NCI-H446 (cell line): ENCODE results near the gene LPP.
A peak's percentile ranks its signal among the peaks of the same experiment; 100 is the strongest.
"Not testable (repeated sequence)": the region's sequence is repeated elsewhere in the genome, so short reads cannot be mapped to it uniquely, and the experiment has no call there.

Source experiments
- DNase-seq, 2 experiments: peaks; one replicate each; lab custom pipeline; 2025; lab: John Stamatoyannopoulos, UW

The LPP gene

DNA sequence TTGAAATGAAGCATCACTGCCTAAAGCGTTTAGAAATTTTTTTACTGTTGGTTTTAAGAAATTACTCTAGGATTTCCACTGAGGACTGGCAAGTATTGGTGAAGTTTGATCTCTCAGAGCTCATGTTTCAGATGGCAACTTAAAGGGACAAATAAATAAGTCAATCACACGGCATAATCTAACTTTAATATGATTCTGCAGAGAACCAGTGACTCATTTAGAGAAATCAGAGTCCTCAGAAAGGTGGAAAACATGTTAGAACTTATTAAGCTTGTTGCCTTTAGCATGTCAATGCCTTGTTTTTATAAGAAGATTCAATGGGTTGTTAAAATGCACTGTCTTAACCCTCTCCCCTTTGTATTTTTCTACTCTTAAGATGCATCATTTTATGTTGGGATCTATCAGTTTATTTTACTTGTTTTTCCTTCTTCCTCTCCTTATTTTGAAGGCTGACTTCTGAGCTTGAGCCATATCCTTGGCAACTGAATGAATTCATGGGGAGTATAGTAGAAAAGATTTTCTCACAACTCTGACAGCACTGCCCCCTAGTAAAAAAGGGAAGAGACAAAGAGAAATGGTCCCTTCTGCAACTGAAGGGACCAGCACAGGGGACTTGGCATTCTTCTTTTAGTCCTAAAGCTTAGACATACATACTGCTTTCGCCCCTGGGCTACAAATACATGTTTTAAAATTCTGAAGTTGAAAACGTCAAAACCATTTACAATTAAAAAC is 431.2 kb downstream of the LPP start:
- DNase-seq, result no peak

DNA sequence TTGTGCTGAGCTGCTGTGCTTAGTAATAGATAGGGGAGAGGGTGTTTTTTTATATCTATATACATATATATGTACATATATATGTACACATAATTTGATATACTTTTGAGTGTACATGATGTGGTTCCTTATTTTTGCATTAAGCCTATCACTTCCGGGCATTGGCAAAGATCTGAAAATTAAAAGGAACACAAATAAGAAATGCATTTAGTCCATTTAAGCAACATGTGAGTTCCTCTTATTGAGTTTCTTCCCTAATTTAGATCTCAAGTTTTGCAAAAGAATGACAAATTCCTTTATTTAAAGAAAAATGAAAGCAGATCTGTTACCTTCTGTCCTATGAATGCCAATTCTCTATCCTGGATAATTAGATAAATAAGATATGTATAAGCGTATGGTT is 435.1 kb downstream of the LPP start:
- no peak for DNase-seq

DNA sequence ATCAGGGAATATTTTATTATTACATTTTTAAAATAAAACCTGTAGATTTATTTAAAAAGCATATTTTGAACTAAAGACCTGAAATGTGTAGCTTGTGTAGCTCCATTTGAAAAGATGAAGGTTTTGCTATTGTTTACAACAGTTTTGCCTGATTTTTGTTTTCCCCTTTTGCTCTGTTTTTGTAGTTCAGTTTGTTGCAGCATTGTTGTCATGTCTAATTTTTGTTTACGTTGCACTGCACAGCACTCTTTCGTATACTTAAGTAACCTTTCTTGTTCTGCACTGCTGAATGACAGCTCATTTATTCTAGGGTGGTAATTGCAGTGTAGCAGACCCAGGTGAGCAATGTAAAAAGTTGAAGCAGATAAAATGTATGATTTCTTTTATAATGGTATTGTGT is 435.8 kb downstream of the LPP start:
- DNase-seq, result no peak

DNA sequence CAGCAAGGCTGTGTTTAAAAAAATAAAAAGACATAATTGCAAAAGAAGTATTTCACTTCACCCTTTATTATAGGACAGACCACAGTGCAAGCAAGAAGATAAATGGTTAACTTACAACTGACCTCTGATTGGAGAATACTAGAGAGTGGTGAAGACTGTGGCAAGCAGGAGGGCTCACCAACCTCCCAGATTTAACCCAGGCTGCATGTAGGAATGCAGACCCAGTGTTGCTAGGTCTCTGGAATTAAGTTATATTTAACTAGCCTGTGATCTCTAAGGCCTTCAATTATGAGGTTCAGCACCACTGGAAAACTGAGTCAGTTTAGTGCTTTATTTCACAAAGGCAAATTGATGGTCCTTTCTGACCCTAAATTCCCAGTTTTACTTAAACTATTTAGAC is 436.6 kb downstream of the LPP start:
- no peak for DNase-seq

DNA sequence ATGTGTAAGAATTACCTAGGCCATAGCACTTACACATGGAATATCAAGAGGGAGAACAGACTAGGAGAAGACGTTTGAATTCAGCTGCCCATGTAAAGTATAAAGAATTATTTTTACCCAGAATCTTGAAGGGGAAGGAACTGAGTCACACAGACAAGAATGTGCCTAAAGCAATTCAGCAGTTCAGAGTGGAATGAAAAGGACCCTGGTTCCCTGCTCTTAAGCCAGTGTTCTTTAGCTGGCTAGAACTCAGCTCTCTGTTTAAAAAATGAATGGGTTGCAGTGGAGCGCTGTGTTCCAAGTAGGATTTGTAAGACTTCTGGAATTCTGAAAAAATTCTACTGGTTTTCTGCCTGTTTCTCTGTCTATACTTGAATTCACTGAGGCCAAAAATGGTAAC is 440.2 kb downstream of the LPP start:
- peak in 1 of 2 experiments; percentile 28 for DNase-seq

DNA sequence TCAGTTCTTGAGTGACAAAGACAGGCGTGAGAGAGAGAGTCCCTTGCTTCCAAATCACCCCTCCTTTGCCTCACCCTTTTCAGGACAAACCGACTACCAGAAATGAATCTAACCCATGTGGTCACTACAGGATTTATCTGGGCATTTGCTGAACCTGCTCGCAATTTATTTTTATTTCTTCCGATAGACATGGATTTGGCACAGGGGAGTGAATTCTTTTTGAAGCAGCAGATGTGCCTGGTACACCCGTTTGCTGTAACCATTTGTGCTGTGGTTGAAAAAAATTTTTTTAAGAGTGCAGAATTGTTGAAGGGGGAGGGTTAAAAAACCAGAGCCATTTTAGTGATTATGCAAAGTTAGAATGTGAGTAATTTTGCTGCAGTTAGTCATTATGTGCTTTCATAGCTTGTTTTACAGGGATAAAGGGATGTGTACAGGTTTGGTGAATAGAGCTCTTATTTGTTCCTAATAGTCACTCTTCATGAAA is 442.0 kb downstream of the LPP start:
- peak in 1 of 2 experiments; percentile 37 for DNase-seq

DNA sequence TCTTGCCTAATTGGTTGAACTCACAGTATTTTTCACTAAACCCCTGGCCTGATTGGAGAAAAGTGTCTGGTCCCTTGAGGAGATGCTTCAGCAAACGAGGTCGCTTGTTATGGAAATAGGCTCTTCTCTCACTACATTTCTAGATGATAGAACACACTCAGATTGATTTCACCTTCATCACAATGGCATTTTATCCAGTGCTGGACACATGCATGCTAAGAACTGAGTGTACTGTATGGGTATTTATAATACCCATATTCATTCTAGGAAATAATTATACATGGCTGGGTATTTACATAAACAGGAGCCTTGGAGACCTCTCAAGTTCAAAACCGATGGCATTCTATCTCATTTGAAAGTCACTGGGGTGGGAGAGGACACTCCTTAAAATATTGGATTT is 444.9 kb downstream of the LPP start:
- DNase-seq, result no peak

DNA sequence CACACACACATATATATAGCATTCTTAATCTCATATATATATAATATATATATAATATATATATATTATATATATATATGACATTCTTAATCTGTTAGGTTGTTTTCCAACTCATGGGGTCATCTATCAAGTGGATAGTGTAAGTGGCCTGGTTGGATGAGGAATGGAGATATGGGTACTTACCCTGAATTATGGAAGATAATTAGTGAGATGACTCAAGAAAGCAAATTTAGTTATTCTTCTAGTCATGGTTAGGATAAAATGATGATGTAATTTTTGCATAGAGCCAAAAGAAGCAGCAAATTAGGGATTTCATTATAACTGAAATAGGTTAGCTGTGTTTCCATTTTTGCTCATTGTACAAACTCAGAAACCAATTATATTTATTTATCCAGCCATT is 448.2 kb downstream of the LPP start:
- no peak for DNase-seq

DNA sequence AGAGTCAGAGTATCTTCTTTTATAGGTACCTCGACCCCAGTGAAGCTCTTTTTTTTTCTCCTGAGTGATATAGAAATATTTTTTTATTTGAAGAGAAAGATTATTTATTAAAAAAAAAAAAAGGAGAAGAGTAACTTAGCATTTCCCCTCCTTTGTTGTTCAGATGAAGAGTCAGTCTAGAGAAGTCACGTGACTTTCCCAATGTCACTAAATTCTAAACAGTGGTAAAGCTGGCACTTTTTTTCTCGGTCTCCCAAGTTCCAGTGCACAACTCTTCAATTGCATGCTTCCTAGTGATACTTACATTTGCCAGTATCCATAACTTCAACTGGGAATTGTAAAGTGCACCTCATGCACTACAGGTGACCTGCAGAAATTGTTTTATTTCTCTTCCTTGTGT is 448.7 kb downstream of the LPP start:
- no peak for DNase-seq

DNA sequence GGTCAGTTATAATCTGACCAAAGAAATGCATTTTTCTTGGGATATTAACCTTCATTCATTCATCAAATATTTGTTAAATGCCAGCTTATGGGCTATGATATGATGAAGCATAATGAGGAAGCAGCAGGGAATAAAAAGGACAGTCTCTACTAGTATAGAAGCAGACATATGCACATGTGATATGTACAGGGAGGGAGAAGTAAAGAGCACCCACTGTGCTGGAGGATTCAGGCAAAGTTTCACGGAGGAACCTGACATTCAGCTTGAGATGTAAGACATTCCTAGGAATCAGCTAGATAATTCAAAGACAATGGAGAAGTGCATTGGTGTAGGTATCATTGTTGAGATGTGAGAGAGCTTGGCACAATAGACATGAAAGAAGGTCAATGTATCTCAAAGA is 450.7 kb downstream of the LPP start:
- DNase-seq, result no peak

DNA sequence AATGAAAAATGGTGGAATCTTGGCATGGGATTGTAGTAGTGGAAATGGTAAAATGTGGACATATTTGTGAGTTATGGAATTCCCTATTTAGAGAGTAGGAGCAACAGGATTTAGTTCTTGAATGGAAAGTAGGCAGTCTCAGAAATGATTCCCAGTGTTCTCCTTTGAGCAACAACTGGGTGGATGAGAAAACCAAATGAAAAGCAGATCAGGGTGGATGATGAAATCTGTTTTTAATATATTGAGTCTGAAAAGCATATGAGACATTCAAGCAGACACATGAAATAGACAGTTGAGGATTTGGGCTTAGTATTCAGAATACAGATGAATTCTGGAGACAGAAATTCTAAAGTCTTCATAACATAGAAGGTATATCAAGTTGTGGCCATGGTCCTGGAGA is 451.3 kb downstream of the LPP start:
- no peak for DNase-seq

DNA sequence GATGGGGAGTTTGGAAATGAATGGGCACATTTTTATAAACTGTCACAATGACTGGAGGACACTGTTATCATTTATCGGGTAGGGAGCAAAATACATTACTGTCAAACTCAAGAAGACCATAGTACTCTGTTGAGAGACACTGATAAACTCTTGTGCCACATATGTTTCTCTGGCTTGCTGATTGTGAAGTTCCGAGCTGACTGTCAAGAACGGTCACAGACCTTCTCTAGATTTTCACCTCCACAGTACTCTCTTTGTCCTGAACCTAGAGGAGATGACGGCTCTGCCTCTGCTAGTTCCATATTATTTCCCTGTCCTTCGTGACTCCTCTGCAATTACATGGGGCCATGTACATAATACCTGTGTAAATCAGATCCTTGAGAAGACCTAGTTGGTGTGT is 451.9 kb downstream of the LPP start:
- DNase-seq, result no peak

DNA sequence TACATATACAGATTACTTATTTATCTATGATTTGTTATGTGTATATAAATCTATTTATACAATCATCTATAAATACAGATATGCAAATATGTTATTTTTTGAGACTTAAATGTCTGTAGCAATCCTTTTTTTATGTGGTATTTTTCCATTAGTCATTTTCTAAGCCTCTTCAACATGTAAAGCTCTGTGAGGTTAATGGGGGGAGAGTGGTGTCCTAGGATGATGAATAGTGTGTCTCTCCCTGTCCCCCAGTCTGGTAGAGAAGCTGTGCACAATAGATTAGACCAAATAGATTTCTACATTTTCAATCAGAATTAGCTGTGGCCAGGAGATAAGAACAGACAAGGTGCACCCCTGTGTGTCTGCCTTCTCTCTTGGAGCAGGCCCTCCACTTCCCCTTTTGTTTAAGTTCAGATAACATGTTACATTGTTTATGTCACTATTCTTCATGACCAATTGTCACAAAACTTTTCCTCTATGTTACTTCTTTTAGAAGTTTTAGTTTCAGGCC is 453.9 kb downstream of the LPP start:
- no peak for DNase-seq

DNA sequence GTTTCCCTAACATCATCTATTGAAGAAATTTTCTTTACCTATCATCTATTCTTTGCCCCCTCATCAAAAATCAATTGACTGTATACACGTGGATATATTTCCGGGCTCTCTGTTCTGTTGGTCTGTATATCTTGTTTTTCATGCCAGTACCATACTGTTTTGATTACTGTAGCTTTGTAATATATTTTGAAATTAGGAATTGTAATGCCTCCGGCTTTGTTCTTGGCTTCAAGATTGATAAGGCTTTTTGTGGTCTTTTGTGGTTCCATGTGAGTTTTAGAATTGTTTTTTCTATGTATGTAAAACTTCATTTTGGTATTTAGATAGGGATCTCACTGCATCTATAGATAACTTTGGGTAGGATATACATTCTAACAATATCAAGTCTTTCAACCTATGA is 454.4 kb downstream of the LPP start:
- no peak for DNase-seq

DNA sequence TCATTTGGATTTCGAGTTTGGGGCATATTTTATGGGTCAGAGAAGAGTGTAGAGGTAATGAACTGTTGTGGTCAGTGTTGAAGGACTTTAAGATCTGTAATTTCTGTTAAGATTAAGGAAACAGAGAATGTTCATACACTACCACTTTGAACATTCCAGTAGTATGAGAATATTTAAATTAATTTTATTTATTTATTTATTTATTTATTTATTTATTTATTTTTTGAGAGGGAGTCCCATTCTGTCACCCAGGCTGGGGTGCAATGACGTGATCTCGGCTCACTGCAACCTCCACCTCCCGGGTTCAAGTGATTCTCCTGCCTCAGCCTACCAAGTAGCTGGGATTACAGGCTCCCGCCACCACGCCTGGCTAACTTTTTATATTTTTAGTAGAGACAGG is 459.8 kb downstream of the LPP start:
- DNase-seq, result not testable (repeated sequence)

DNA sequence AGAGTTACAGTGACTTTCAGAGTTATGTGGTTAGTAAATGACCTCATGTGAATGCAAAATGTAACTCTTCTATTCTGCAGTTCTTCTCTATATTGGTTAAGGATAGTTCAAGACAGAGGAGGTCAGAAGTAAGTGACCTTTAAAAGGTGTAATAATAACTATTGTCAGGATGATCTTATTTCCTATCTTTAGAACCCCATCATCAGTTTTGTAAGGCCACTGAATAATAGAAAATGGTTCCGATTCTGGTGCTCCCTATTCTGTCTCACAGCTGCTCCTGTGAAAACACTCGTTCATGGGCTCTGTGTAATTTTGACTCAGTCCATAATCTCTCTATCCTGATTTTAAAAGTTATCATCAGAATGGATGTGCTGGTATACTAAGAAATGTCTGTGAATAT is 463.3 kb downstream of the LPP start:
- no peak for DNase-seq

DNA sequence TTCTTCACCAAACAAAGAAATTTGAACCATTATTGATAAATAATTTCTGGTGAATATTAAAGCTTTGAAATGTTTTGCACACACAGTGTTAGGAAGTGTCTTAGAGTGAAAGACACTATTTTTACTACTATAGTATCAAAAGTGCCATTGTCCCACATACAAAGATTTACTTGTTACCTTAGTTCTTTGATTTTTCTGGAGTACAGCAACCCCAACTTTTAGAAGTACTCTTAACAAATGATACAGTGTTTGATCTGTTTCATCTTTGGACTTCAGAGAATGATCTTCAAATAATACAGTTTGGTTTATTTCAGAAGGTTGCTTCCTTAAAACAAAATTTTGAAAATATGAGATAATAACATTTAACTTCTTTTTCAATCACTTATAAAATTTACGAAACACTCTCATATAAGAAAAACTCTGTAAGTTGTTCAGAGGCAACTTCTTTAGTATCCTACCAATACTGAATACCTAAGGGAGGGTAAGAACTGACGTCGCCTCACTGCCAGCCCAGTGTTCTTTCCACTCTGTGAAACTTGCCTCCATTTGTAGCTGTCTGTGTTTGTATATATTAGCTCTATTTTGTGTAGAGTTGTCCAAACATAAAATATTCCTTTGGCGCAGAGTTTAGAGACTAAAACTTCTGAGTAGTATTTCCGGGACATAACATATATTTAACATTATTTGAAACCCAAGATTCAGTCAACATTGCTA is 464.2 kb downstream of the LPP start:
- no peak for DNase-seq

DNA sequence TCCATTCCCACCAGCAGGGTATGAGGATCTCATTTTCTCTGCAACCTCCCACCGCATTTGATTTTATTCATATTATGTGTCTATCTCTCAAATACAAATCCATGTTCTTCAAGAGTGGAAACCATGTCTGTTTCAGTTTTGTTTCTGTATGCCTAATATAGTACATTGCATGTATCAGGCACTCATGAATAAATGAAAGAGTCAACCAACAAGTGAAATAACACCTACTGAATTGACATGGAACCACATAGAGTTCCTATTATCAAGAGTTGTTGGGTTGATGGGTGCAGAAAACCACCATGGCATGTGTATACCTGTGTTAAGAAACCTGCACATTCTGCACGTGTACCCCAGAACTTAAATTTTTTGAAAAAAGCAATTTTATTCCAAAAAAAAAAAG is 466.8 kb downstream of the LPP start:
- DNase-seq, result no peak

DNA sequence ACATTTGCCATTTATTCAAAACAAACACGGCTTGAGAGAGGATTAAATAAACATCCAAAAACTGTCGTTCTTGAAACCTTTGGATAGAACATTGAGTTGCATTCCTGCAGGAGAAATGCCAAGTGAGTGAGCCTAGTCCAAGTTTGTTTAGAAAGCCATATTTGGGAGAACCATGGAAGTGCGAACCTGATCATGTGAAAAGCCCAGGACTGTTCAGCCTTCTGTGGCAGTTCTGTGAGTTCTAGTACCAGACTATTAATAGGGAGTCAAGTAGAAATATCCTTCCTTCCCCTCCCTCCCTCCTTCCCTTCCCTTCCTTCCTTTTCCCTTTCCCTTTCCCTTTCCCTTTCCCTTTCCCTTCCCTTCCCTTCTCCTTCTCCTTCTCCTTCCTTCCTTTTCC is 470.4 kb downstream of the LPP start:
- peak in 1 of 2 experiments; percentile 62 for DNase-seq

DNA sequence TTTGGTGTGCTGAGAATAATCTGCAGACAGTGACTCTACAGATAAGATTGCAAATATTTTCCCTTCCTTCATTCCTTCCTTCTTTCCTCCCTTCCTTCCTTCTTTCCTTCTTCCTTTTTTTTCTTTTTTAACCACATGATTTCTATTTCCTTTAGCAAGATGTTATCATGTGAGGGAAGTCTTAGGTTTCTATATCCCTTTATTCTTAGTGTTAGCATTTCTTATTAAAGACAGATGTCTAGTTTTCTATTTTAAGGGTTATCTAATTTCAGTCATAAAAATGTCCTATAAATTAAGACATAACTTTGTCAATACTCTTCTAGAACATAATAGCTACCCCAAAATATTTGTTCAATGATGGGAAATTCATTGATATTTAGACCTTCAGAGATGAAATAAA is 470.9 kb downstream of the LPP start:
- no peak for DNase-seq

DNA sequence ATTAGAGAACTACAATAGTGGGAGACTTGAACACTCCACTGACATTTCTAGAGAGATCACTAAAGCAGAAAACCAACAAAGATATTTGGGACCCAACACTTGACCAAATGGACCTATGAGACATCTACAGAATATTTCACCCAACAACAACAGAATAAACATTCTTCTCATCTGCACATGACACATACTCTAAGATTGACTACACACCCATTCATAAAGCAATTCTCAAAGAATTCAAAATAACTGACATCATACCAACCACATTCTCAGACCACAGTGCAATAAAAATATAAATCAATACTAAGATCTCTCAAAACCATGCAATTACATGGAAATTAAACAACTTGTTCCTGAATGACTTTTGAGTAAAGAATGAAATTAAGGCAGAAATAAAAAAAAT is 473.7 kb downstream of the LPP start:
- DNase-seq, result no peak

DNA sequence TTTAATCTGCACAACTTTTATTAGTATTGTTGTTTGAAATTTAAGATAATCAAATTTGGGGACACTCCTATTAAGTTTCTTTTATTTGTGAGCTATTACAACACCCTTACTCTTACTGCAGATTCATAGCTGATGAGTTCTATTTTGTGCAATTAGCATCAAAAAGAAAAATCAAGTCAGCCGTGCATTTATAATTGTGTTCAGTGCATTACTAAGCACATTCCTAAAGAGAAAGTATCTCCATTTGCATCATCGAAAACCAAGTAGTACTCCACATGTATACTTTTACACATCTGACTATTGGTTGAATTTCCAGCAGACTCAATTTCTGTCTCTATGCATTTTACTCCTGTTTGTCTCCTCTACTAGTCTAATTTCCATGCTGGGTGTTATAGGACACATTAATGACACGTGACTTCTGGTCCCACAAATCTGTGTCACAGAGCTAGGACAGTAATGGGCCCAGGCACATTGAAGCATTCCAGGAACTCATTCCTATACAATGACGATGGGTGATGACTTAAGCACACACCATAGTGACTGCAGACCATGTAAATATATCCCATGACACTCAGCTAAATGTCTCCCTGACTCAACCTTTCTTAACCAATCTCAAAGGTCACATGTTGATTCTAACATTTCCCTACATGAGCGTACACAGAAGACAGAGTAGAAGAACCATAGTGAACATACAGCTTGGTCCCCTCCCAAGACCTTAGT is 477.5 kb downstream of the LPP start:
- DNase-seq, result no peak

DNA sequence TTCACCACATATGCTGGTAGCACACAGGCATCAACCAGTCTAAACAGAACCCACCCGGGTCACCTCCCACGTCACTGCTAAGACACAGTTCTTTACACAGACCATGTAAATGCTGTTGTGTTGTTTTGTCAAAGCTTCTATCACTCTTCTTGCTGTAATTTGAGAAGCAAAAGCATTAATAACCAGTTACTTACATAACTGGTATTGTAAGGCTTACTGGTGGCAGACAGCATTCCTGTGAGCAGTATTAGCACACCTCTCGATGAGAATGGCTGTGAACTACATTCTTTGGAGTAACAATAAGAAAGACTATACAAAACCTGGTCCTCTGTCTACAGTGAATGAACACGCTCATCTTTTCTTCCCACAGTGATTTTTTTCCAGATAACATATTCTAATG is 479.2 kb downstream of the LPP start:
- DNase-seq, result no peak
